GM19467 (cell line): ENCODE data around the gene SLC25A39.

Experiments
- ATAC-seq: cut with Tn5 transposase; IDR thresholded peaks from one replicate; pipeline ENCODE4 v1.9.1; 2021; ENCODE audit warnings: mild to moderate bottlenecking, moderate library complexity; ENCODE audit not compliant: unreplicated experiment

The SLC25A39 gene

GRCh38 chr17:44314869-44315661, 9.6 kb downstream of the SLC25A39 start:
- ATAC-seq = no peak

GRCh38 chr17:44314524-44314868, 10.1 kb downstream of the SLC25A39 start:
- no peak for ATAC-seq

GRCh38 chr17:44314031-44314430, 10.6 kb downstream of the SLC25A39 start:
- no peak for ATAC-seq

- no peak for ATAC-seq
These were observed 12.1 kb downstream of the SLC25A39 start for GRCh38 chr17:44312396-44313104.

- ATAC-seq = no peak
These were observed 13.0 kb downstream of the SLC25A39 start for GRCh38 chr17:44311562-44312181.

GRCh38 chr17:44310609-44311376, 13.8 kb downstream of the SLC25A39 start:
- no peak for ATAC-seq

- no peak for ATAC-seq
These were observed 14.4 kb downstream of the SLC25A39 start for GRCh38 chr17:44310188-44310587.

GRCh38 chr17:44309472-44309871, 15.2 kb downstream of the SLC25A39 start:
- no peak for ATAC-seq

GRCh38 chr17:44308865-44309264, 15.8 kb downstream of the SLC25A39 start:
- ATAC-seq = no peak

- ATAC-seq = no peak
These were observed 16.3 kb downstream of the SLC25A39 start, which contains the start of gene RUNDC3A for GRCh38 chr17:44308320-44308818. Gene RUNDC3A (plus strand): TSS chr17:44308601. CDS start chr17:44308833, 232 bp downstream.

GRCh38 chr17:44307387-44308186, 17.0 kb downstream of the SLC25A39 start:
- no peak for ATAC-seq

- no peak for ATAC-seq
These were observed 20.0 kb downstream of the SLC25A39 start for GRCh38 chr17:44304651-44305050.

GRCh38 chr17:44297975-44298374, 26.6 kb downstream of the SLC25A39 start:
- ATAC-seq = no peak

GRCh38 chr17:44293509-44294226, 31.0 kb downstream of the SLC25A39 start:
- ATAC-seq = no peak

GRCh38 chr17:44287651-44288050, 37.0 kb downstream of the SLC25A39 start:
- ATAC-seq = no peak

GRCh38 chr17:44284024-44284400, 40.6 kb downstream of the SLC25A39 start:
- no peak for ATAC-seq

- ATAC-seq = no peak
These were observed 41.1 kb downstream of the SLC25A39 start for GRCh38 chr17:44283344-44284023.

GRCh38 chr17:44282264-44282663, 42.4 kb downstream of the SLC25A39 start:
- ATAC-seq = no peak

- ATAC-seq = no peak
These were observed 43.1 kb downstream of the SLC25A39 start for GRCh38 chr17:44281570-44281969.
